Measurements from ENCODE around the gene KIAA1958. TPM values are rescaled to one million over a fixed set of nuclear protein-coding genes. Genes with fewer than 3 reads are reported as not detected.

The KIAA1958 gene
- total RNA-seq, 1 donor from 2014 or later, result 12.0 TPM

- no peak overlapping the region for H3K4me3 ChIP-seq (ENCODE audit: insufficient read depth, low read depth, low read length)
- no peak for FAIRE-seq
- TF ChIP-seq, protein P1, sequence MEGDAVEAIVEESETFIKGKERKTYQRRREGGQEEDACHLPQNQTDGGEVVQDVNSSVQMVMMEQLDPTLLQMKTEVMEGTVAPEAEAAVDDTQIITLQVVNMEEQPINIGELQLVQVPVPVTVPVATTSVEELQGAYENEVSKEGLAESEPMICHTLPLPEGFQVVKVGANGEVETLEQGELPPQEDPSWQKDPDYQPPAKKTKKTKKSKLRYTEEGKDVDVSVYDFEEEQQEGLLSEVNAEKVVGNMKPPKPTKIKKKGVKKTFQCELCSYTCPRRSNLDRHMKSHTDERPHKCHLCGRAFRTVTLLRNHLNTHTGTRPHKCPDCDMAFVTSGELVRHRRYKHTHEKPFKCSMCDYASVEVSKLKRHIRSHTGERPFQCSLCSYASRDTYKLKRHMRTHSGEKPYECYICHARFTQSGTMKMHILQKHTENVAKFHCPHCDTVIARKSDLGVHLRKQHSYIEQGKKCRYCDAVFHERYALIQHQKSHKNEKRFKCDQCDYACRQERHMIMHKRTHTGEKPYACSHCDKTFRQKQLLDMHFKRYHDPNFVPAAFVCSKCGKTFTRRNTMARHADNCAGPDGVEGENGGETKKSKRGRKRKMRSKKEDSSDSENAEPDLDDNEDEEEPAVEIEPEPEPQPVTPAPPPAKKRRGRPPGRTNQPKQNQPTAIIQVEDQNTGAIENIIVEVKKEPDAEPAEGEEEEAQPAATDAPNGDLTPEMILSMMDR (IDR thresholded peaks at IDR 0.05; ENCODE audit: insufficient read depth, low read depth, low read length), result no peak
- TF ChIP-seq EZH2 (IDR thresholded peaks at IDR 0.05; ENCODE audit: insufficient read depth, low read length), result no peak
- H3K9me3 ChIP-seq (ENCODE audit: insufficient read depth, low read depth, low read length), result no peaks in the 10 kb centered on the region
- Mint-ChIP-seq H3K27me3 (ENCODE audit: low read depth, unreplicated experiment) (no peaks in the 10 kb centered on the region), H3K4me3 (ENCODE audit: unreplicated experiment) (no peak overlapping the region), H3K27ac (ENCODE audit: unreplicated experiment) (no peak overlapping the region), H3K9me3 (ENCODE audit: unreplicated experiment) (no peaks in the 10 kb centered on the region), H3K4me1 (ENCODE audit: low read depth, unreplicated experiment) (no peaks in the 10 kb centered on the region), H3K36me3 (ENCODE audit: low read depth, unreplicated experiment) (no peaks in the 10 kb centered on the region)
- no peak overlapping the region for H3K4me2 ChIP-seq (ENCODE audit: low read length)
- no peaks in the 10 kb centered on the region for H3K36me3 ChIP-seq (ENCODE audit: insufficient read depth, low read length)
- H2AFZ ChIP-seq (ENCODE audit: low read depth, low read length), result no peak overlapping the region
- H3K27me3 ChIP-seq (ENCODE audit: insufficient read depth, low read length), result no peaks in the 10 kb centered on the region
- DNase-seq (ENCODE audit: low read depth), result no peak
- no peak overlapping the region for H3K9ac ChIP-seq (ENCODE audit: low read length)
- no peaks in the 10 kb centered on the region for H3K79me2 ChIP-seq (ENCODE audit: insufficient read depth, low read length)
- peaks cover 4% of the 10 kb centered on the region for H3K4me1 ChIP-seq (ENCODE audit: insufficient read depth, low read length)
- no peak overlapping the region for H3K27ac ChIP-seq (ENCODE audit: low read depth, low read length)
- H4K20me1 ChIP-seq (ENCODE audit: insufficient read depth, low read length), result no peaks in the 10 kb centered on the region
Measured at GRCh38 chr9:112599732-112600131, 113.1 kb downstream of the KIAA1958 start.

DNA sequence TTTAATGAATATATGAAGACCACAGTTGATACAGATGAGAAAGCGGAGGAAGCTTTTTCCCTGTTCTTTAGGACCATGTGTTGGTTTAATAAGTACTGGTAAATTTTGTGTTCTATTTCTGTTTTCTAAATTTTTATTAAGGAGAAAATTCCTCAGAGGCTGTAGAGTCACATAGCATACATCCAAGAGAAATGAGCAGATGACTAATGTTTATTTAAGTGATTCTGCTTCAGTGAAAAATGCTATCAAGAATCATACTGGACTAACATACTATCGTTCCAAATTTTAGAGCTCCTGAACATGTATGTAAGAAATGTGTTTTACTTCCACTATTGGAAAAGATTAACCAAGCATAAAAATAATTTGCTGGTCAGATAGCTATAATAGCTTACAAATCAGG is 115.0 kb downstream of the KIAA1958 start:
- no peak for FAIRE-seq
- TF ChIP-seq, protein P1 (IDR thresholded peaks at IDR 0.05; ENCODE audit: insufficient read depth, low read depth, low read length), result no peak
- TF ChIP-seq EZH2 (IDR thresholded peaks at IDR 0.05; ENCODE audit: insufficient read depth, low read length), result no peak
- Mint-ChIP-seq H3K4me3 (ENCODE audit: unreplicated experiment) (no peak overlapping the region), H3K27ac (ENCODE audit: unreplicated experiment) (no peak overlapping the region), H3K4me1 (ENCODE audit: low read depth, unreplicated experiment) (no peaks in the 10 kb centered on the region), H3K27me3 (ENCODE audit: low read depth, unreplicated experiment) (no peaks in the 10 kb centered on the region), H3K9me3 (ENCODE audit: unreplicated experiment) (no peaks in the 10 kb centered on the region), H3K36me3 (ENCODE audit: low read depth, unreplicated experiment) (no peaks in the 10 kb centered on the region)
- H3K27ac ChIP-seq (ENCODE audit: low read depth, low read length), result no peak overlapping the region
- H3K4me1 ChIP-seq (ENCODE audit: insufficient read depth, low read length), result peaks cover 4% of the 10 kb centered on the region
- no peaks in the 10 kb centered on the region for H3K27me3 ChIP-seq (ENCODE audit: insufficient read depth, low read length)
- DNase-seq (ENCODE audit: low read depth), result peak; percentile 63
- H3K79me2 ChIP-seq (ENCODE audit: insufficient read depth, low read length), result no peaks in the 10 kb centered on the region
- no peaks in the 10 kb centered on the region for H3K36me3 ChIP-seq (ENCODE audit: insufficient read depth, low read length)
- no peaks in the 10 kb centered on the region for H4K20me1 ChIP-seq (ENCODE audit: insufficient read depth, low read length)
- H3K9ac ChIP-seq (ENCODE audit: low read length), result no peak overlapping the region
- H3K4me2 ChIP-seq (ENCODE audit: low read length), result peak overlapping the region; percentile 37
- no peaks in the 10 kb centered on the region for H3K9me3 ChIP-seq (ENCODE audit: insufficient read depth, low read depth, low read length)
- H2AFZ ChIP-seq (ENCODE audit: low read depth, low read length), result no peak overlapping the region
- H3K4me3 ChIP-seq (ENCODE audit: insufficient read depth, low read depth, low read length), result no peak overlapping the region

- Histone ChIP-seq H3K27ac (ENCODE audit: low read depth, low read length) (no peak overlapping the region), H3K79me2 (ENCODE audit: insufficient read depth, low read length) (no peaks in the 10 kb centered on the region), H3K4me3 (ENCODE audit: insufficient read depth, low read depth, low read length) (no peak overlapping the region), H3K9me3 (ENCODE audit: insufficient read depth, low read depth, low read length) (no peaks in the 10 kb centered on the region), H2AFZ (ENCODE audit: low read depth, low read length) (no peak overlapping the region), H3K4me2 (ENCODE audit: low read length) (no peak overlapping the region), H3K36me3 (ENCODE audit: insufficient read depth, low read length) (no peaks in the 10 kb centered on the region), H4K20me1 (ENCODE audit: insufficient read depth, low read length) (no peaks in the 10 kb centered on the region), H3K27me3 (ENCODE audit: insufficient read depth, low read length) (no peaks in the 10 kb centered on the region), H3K4me1 (ENCODE audit: insufficient read depth, low read length) (peaks cover 4% of the 10 kb centered on the region), H3K9ac (ENCODE audit: low read length) (no peak overlapping the region)
- no peak overlapping the region for H3K4me3 Mint-ChIP-seq (ENCODE audit: unreplicated experiment)
- TF ChIP-seq, protein P1 (IDR thresholded peaks at IDR 0.05; ENCODE audit: insufficient read depth, low read depth, low read length), result no peak
- TF ChIP-seq EZH2 (IDR thresholded peaks at IDR 0.05; ENCODE audit: insufficient read depth, low read length), result no peak
- H3K4me1 Mint-ChIP-seq (ENCODE audit: low read depth, unreplicated experiment), result no peaks in the 10 kb centered on the region
- DNase-seq (ENCODE audit: low read depth) (no peak), FAIRE-seq (no peak)
- no peaks in the 10 kb centered on the region for H3K27me3 Mint-ChIP-seq (ENCODE audit: low read depth, unreplicated experiment)
- no peaks in the 10 kb centered on the region for H3K9me3 Mint-ChIP-seq (ENCODE audit: unreplicated experiment)
- H3K27ac Mint-ChIP-seq (ENCODE audit: unreplicated experiment), result no peak overlapping the region
- H3K36me3 Mint-ChIP-seq (ENCODE audit: low read depth, unreplicated experiment), result no peaks in the 10 kb centered on the region
Measured at GRCh38 chr9:112604790-112605189, 118.2 kb downstream of the KIAA1958 start.

All from astrocyte (in vitro differentiated cells and primary cell).